ENCODE results near the gene PHF2.

PHF2 gene

GRCh38 chr9:93597142-93597706, 20.8 kb downstream of the PHF2 start:
- peaks cover 22% of the 10 kb centered on the region for H3K79me1 ChIP-seq (ENCODE audit: low read depth, low read length)

DNA sequence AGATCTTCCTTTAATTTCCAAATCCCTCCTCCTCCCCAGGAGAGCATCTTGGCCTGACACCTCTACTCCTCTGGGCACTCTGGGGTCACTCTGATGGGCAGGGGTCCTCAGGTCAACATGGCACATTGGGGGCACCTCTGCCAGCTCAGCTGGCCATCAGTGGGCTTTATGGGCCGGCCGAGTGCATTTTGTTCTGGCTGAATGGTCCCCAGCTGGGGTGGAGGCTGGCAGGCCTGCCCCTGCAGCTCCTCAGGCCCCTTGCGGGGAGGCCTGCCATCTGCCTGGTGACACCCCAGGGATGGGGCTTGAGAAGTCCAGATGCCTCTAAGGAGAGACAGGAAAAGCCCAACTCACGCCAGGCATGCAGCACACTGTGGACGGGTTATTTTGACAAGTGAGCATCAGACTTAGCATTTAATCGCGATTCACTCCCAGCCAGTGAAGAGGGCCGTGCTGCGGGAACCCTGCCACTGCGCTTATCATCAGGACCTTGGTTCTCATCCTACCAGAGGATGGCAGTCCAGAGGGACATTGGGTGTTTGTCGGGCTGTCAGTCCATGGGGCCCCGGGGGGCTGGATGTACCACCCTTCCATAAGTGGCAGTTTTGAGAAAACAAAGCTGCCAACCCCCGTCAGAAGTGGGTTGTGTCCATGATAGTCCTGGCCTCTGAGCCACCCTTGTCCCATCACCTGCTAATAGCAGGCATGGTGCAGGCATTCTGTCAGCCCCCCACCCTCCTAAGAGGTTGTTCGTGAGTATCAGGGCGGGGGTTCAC, 21.7 kb downstream of the PHF2 start:
- H2BK12ac ChIP-seq (ENCODE audit: low read length), result no peak overlapping the region
- no peak overlapping the region for H3K14ac ChIP-seq (ENCODE audit: low read length)
- H3K4me3 ChIP-seq (ENCODE audit: low read length in 2 of 2), result no peak overlapping the region

More at GRCh38 chr9:93597142-93597706, 20.8 kb downstream of the PHF2 start:
- H2BK12ac ChIP-seq (ENCODE audit: low read length), result no peak overlapping the region
- peak overlapping the region; percentile 55 for H3K9ac ChIP-seq (ENCODE audit: low read depth, low read length, poor library complexity)
- H3K4me3 ChIP-seq (ENCODE audit: low read length in 2 of 2), result no peak overlapping the region
- no peak overlapping the region for H2BK15ac ChIP-seq (ENCODE audit: low read length)
- H3K14ac ChIP-seq (ENCODE audit: low read length), result no peak overlapping the region
- H4K8ac ChIP-seq (ENCODE audit: low read depth, low read length), result no peak overlapping the region
- DNase-seq (ENCODE audit: low spot score), result no peak
- no peak overlapping the region for H2AFZ ChIP-seq (ENCODE audit: low read length)
- peaks cover 0 to 8% of the 10 kb centered on the region in 2 donors for H3K36me3 ChIP-seq (replicated peaks in 1 of 2; ENCODE audit: control insufficient read depth in 2 of 2, insufficient read depth in 2 of 2, low read length in 2 of 2)
- H3K9me3 ChIP-seq (replicated peaks in 1 of 2; ENCODE audit: control insufficient read depth in 2 of 2, insufficient read depth in 1 of 2, low read depth in 1 of 2, low read length in 2 of 2), result peaks cover 0 to 3% of the 10 kb centered on the region in 2 donors
- no peak overlapping the region for H3K4me2 ChIP-seq (ENCODE audit: insufficient read depth, low read length, poor library complexity, severe bottlenecking)
- H3K27me3 ChIP-seq (ENCODE audit: control insufficient read depth in 3 of 3, insufficient read depth in 3 of 3, low read depth in 1 of 3, low read length in 3 of 3), result no peaks in the 10 kb centered on the region
- no peak overlapping the region for H3K27ac ChIP-seq (replicated peaks; ENCODE audit: low read length)
- H2BK5ac ChIP-seq (ENCODE audit: low read length), result no peak overlapping the region
- H3K18ac ChIP-seq (ENCODE audit: low read length), result peak overlapping the region; percentile 51
- no peak overlapping the region for H3K23ac ChIP-seq (ENCODE audit: low read depth, low read length, poor library complexity)
- no peak overlapping the region for H3K4ac ChIP-seq (ENCODE audit: low read length)
- peaks cover 10 to 18% of the 10 kb centered on the region in 2 donors for H3K4me1 ChIP-seq (ENCODE audit: control insufficient read depth in 2 of 2, insufficient read depth in 1 of 2, low read depth in 1 of 2, low read length in 2 of 2)
- no CpG with 5 or more reads among the region's 6 CpGs for WGBS, 2 donors (ENCODE audit: extremely low coverage in 2 of 2, insufficient read length in 2 of 2, insufficient replicate concordance in 1 of 2)
- no peak overlapping the region for H2BK120ac ChIP-seq (ENCODE audit: low read depth, low read length)
- H4K91ac ChIP-seq (ENCODE audit: low read depth, low read length, poor library complexity), result no peak overlapping the region
- no peak overlapping the region for H2AK5ac ChIP-seq (ENCODE audit: low read depth, low read length)

GRCh38 chr9:93598647-93599241, 22.4 kb downstream of the PHF2 start:
- Histone ChIP-seq H3K27ac (replicated peaks; ENCODE audit: low read length) (no peak overlapping the region), H3K4ac (ENCODE audit: low read length) (no peak overlapping the region)
- no CpG with 5 or more reads among the region's 11 CpGs for WGBS, 2 donors (ENCODE audit: extremely low coverage in 2 of 2, insufficient read length in 2 of 2, insufficient replicate concordance in 1 of 2)

More for the DNA sequence above, 21.7 kb downstream of the PHF2 start:
- H3K4ac ChIP-seq (ENCODE audit: low read length), result no peak overlapping the region
- peaks cover 0 to 3% of the 10 kb centered on the region in 2 donors for H3K9me3 ChIP-seq (replicated peaks in 1 of 2; ENCODE audit: control insufficient read depth in 2 of 2, insufficient read depth in 1 of 2, low read depth in 1 of 2, low read length in 2 of 2)
- no peak overlapping the region for H3K4me2 ChIP-seq (ENCODE audit: insufficient read depth, low read length, poor library complexity, severe bottlenecking)
- H2BK5ac ChIP-seq (ENCODE audit: low read length), result peak overlapping the region; percentile 20
- H3K79me1 ChIP-seq (ENCODE audit: low read depth, low read length), result peaks cover 25% of the 10 kb centered on the region
- no peak overlapping the region for H2BK120ac ChIP-seq (ENCODE audit: low read depth, low read length)
- no peak overlapping the region for H4K91ac ChIP-seq (ENCODE audit: low read depth, low read length, poor library complexity)
- no CpG with 5 or more reads among the region's 15 CpGs for WGBS, 2 donors (ENCODE audit: extremely low coverage in 2 of 2, insufficient read length in 2 of 2, insufficient replicate concordance in 1 of 2)
- no peak overlapping the region for H4K8ac ChIP-seq (ENCODE audit: low read depth, low read length)
- peaks cover 7 to 18% of the 10 kb centered on the region in 2 donors for H3K4me1 ChIP-seq (ENCODE audit: control insufficient read depth in 2 of 2, insufficient read depth in 1 of 2, low read depth in 1 of 2, low read length in 2 of 2)
- H2BK15ac ChIP-seq (ENCODE audit: low read length), result no peak overlapping the region
- peaks cover 0 to 8% of the 10 kb centered on the region in 2 donors for H3K36me3 ChIP-seq (replicated peaks in 1 of 2; ENCODE audit: control insufficient read depth in 2 of 2, insufficient read depth in 2 of 2, low read length in 2 of 2)
- H3K23ac ChIP-seq (ENCODE audit: low read depth, low read length, poor library complexity), result no peak overlapping the region
- no peak overlapping the region for H3K27ac ChIP-seq (replicated peaks; ENCODE audit: low read length)
- H2AK5ac ChIP-seq (ENCODE audit: low read depth, low read length), result no peak overlapping the region
- H3K27me3 ChIP-seq (ENCODE audit: control insufficient read depth in 3 of 3, insufficient read depth in 3 of 3, low read depth in 1 of 3, low read length in 3 of 3), result no peaks in the 10 kb centered on the region
- no peak overlapping the region for H2AFZ ChIP-seq (ENCODE audit: low read length)
- DNase-seq (ENCODE audit: low spot score), result no peak
- H3K9ac ChIP-seq (ENCODE audit: low read depth, low read length, poor library complexity), result peak overlapping the region; percentile 40
- H3K18ac ChIP-seq (ENCODE audit: low read length), result peak overlapping the region; percentile 25

More at GRCh38 chr9:93598647-93599241, 22.4 kb downstream of the PHF2 start:
- Histone ChIP-seq H3K4me2 (ENCODE audit: insufficient read depth, low read length, poor library complexity, severe bottlenecking) (no peak overlapping the region), H3K23ac (ENCODE audit: low read depth, low read length, poor library complexity) (no peak overlapping the region), H3K14ac (ENCODE audit: low read length) (no peak overlapping the region), H3K27me3 (ENCODE audit: control insufficient read depth in 3 of 3, insufficient read depth in 3 of 3, low read depth in 1 of 3, low read length in 3 of 3) (no peaks in the 10 kb centered on the region), H4K8ac (ENCODE audit: low read depth, low read length) (no peak overlapping the region), H3K36me3 (replicated peaks in 1 of 2; ENCODE audit: control insufficient read depth in 2 of 2, insufficient read depth in 2 of 2, low read length in 2 of 2) (peaks cover 0 to 8% of the 10 kb centered on the region in 2 donors), H4K91ac (ENCODE audit: low read depth, low read length, poor library complexity) (no peak overlapping the region), H2AFZ (ENCODE audit: low read length) (no peak overlapping the region), H3K79me1 (ENCODE audit: low read depth, low read length) (peaks cover 28% of the 10 kb centered on the region), H3K9me3 (replicated peaks in 1 of 2; ENCODE audit: control insufficient read depth in 2 of 2, insufficient read depth in 1 of 2, low read depth in 1 of 2, low read length in 2 of 2) (peaks cover 0 to 3% of the 10 kb centered on the region in 2 donors), H3K4me1 (ENCODE audit: control insufficient read depth in 2 of 2, insufficient read depth in 1 of 2, low read depth in 1 of 2, low read length in 2 of 2) (peaks cover 7 to 18% of the 10 kb centered on the region in 2 donors), H3K18ac (ENCODE audit: low read length) (peak overlapping the region; percentile 64), H2BK12ac (ENCODE audit: low read length) (no peak overlapping the region), H3K9ac (ENCODE audit: low read depth, low read length, poor library complexity) (no peak overlapping the region), H2BK120ac (ENCODE audit: low read depth, low read length) (no peak overlapping the region), H2BK5ac (ENCODE audit: low read length) (no peak overlapping the region), H2BK15ac (ENCODE audit: low read length) (no peak overlapping the region), H3K4me3 (ENCODE audit: low read length in 2 of 2) (no peak overlapping the region), H2AK5ac (ENCODE audit: low read depth, low read length) (no peak overlapping the region)
- no peak for DNase-seq (ENCODE audit: low spot score)
